Pancreas (tissue), 10 donors: ENCODE measurements around the gene ZNF620. TPM values are rescaled to one million over a fixed set of nuclear protein-coding genes. Genes with fewer than 3 reads are reported as not detected.
"Not testable (repeated sequence)": the region's sequence is repeated elsewhere in the genome, so short reads cannot be mapped to it uniquely, and the experiment has no call there.

Source experiments
- ATAC-seq, 4 donors: fragments of 200-7000 bp; cut with Tn5 transposase; one replicate each; pipeline versions ENCODE4 v1.8.0 to v1.9.1; 2020; ENCODE audit warnings: mild to moderate bottlenecking in 4 of 4, moderate library complexity in 4 of 4
- DNase-seq, 6 donors: peaks; one replicate each; pipeline ENCODE4 v3.0.0-alpha.2; 2020
- FAIRE-seq: peaks from 2 replicates; lab custom pipeline; 2012; peaks lifted over from hg19 to GRCh38; lab: Jason Lieb, UNC
- H3K27ac ChIP-seq, 4 donors: fragments of 200-600 bp; sonication (generic); 1 replicate in 3 of 4; 2 replicates in 1 of 4; pipeline versions ENCODE4 v1.5.0 to v1.8.0; 2020
- H3K27me3 ChIP-seq, 4 donors: fragments of 200-600 bp; one replicate each; pipeline ENCODE4 v1.8.0; 2021
- H3K36me3 ChIP-seq, 3 donors: fragments of 200-600 bp; sonication (generic) in 1 of 3; one replicate each; pipeline versions ENCODE4 v1.5.0 to v1.8.0; 2020 to 2021
- H3K4me1 ChIP-seq, 3 donors: fragments of 200-600 bp; one replicate each; pipeline ENCODE4 v1.8.0; 2021
- H3K4me3 ChIP-seq, 4 donors: fragments of 200-600 bp; sonication (generic) in 2 of 4; one replicate each; pipeline versions ENCODE4 v1.5.0 to v1.8.0; 2020 to 2021
- H3K9me3 ChIP-seq, 4 donors: fragments of 200-600 bp; one replicate each; pipeline ENCODE4 v1.8.0; 2021
- WGBS, 2 donors: extraction: QIAGEN DNeasy Blood & Tissue Kit; methylation state at CpG; one replicate each; pipeline ENCODE4 v1.1.7; 2013; 5-methylcytosine and 5-hydroxymethylcytosine counted together
- intact Hi-C, 3 donors: fragments of 100-400 bp; cut with DNase I; formaldehyde crosslinking; loops; one replicate each; pipeline versions ENCODE4 v1.11.1 to v1.14.2; 2022
- polyA plus RNA-seq, 2 donors: library from polyadenylated mRNA; stranded (reverse); fragments of 200-250 nt; gene quantifications; one replicate each; pipeline ENCODE4 v1.2.3, GENCODE V29; 2013
- total RNA-seq, 6 donors: library from RNA; stranded (reverse); fragmentation: NEBNext Ultra II Directional in 4 of 6; extraction: Animal tissue kit (Norgen Biotek cat#: 25700) in 4 of 6; gene quantifications; one replicate each; pipeline versions ENCODE4 v1.2.1 to v1.2.4, GENCODE V29; 2021 to 2023
- TF ChIP-seq, protein P1 (sequence below), 4 donors: fragments of 200-600 bp; sonication (generic) in 3 of 4; IDR thresholded peaks; one replicate each; pipeline versions ENCODE4 v1.5.0 to v1.8.0; 2021; ENCODE audit warnings: antibody characterized with exemption in 4 of 4
- donor health status: healthy with polysubstance abuse.
- donor health status: DM: no; HTN: no; CAD: no; lungs with moderate emphysema.
- donor health status: DM: no; HTN: no; CAD: no.
- donor health status: control.
- donor health status: control.
- donor health status: Bipolar disorder and iron deficiency.
- donor health status: DM: yes; HTN: yes; CAD: no.
- donor health status: DM: no; HTN: no; CAD: no.
- donor health status: DM: no; HTN: no; CAD: no.
- donor health status: DM: yes; HTN: yes; CAD: no.

The ZNF620 gene
- total RNA-seq (1 to 10 TPM; 1.9 to 5.0 (median 3.2) TPM), polyA plus RNA-seq (1 to 10 TPM; 2.5 to 3.1 TPM)

DNA sequence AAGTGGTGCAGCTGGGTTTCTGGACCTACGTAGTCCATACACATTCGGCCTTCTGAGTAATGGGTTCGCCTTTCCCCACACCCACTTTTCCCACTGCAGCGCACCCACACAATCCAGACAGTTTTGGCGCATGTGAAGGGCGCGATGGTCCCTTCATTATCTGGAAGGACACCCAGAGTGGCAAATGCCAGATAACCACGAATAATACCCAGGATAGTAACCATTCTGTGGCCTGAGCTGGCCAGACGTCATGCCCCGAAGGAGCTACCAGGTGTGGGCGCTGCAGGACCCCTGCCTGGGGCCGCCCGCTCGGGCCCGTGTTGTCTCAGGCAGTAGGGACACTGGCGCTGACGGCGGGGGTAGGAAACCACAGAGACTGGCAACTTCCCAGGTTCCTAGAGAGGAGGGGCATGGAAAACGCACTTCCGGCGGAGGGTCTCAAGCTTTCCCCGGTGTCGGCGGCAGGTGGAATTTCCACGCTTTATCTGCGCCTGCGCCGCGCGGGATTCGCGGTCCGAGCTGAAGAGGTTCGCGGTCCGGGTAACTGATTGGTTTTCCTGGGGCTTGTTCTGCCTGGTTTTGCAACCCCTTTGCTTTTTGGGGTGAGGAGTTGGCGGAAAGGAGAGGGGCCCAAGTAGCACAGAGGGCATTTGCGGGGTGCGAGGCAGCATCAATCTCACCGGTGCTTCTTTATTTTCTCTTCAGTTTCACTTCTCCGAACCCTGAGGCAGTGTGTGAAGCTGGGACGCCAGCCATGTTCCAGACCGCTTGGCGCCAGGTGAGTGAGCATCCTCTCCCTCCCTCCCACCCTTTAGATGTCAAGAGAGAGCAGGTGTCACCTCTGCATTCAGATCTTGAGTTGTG is at the start of gene ZNF620:
Gene ZNF620 (plus strand): TSS at position 441 of the 864 bp plus-strand sequence. CDS start 314 bp downstream, at position 755.
- Histone ChIP-seq H3K27me3 (no peaks in the 10 kb centered on the region), H3K36me3 (no peaks in the 10 kb centered on the region), H3K4me3 (peak within 1 kb of the TSS; percentile 20 to 64 (median 50)), H3K9me3 (no peaks in the 10 kb centered on the region), H3K27ac (peak within 1 kb of the TSS; percentile 68 to 91 (median 84)), H3K4me1 (peaks cover 4 to 13% (median 8%) of the 10 kb centered on the region in 3 donors)
- intact Hi-C loops, result no loop called here
- FAIRE-seq (no peak), DNase-seq (peak; percentile 85 to 94 (median 88)), ATAC-seq (peak; percentile 92 to 97 (median 95))
- TF ChIP-seq, protein P1, sequence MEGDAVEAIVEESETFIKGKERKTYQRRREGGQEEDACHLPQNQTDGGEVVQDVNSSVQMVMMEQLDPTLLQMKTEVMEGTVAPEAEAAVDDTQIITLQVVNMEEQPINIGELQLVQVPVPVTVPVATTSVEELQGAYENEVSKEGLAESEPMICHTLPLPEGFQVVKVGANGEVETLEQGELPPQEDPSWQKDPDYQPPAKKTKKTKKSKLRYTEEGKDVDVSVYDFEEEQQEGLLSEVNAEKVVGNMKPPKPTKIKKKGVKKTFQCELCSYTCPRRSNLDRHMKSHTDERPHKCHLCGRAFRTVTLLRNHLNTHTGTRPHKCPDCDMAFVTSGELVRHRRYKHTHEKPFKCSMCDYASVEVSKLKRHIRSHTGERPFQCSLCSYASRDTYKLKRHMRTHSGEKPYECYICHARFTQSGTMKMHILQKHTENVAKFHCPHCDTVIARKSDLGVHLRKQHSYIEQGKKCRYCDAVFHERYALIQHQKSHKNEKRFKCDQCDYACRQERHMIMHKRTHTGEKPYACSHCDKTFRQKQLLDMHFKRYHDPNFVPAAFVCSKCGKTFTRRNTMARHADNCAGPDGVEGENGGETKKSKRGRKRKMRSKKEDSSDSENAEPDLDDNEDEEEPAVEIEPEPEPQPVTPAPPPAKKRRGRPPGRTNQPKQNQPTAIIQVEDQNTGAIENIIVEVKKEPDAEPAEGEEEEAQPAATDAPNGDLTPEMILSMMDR (IDR thresholded peaks at IDR 0.05), result peak in 1 of 4 donors; percentile 7
- WGBS, 2 donors, result 1 to 2% methylated on average over 44 of the region's 44 CpGs

DNA sequence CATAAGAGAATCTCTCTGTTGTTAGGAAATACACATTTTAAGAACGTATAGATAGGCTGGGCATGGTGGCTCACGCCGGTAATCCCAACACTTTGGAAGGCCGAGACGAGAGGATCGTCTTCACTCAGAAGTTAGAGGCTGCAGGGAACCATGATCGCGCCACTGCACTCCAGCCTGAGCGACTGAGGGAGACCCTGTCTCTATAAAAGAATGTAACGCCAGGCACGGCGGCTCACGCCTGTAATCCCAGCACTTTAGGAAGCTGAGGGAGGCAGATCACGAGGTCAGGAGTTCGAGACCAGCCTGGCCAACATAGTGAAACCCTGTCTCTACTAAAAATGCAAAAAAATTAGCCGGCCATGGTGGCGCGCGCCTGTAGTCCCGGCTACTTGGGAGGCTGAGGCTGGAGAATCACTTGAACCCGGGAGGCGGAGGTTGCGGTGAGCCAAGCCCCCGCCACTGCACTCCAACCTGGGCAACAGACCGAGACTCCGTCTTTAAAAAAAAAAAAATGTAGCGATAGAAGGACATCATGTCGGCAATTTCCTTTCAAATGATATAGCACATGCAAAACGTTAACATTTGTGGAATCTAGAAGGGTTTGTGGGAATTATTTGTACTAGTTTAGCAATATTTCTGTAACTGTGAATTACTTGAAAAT is 49.4 kb upstream of the ZNF620 start:
- intact Hi-C loops, result no loop called here
- H3K36me3 ChIP-seq, result peaks cover 0 to 33% (median 17%) of the 10 kb centered on the region in 3 donors
- ATAC-seq, result no peak
- H3K9me3 ChIP-seq, result no peaks in the 10 kb centered on the region
- H3K27ac ChIP-seq, result peak overlapping the region; percentile 69 to 83 (median 75)
- no peak for FAIRE-seq
- DNase-seq, result peak in 1 of 6 donors; percentile 21
- H3K4me1 ChIP-seq, result peaks cover 10 to 24% (median 24%) of the 10 kb centered on the region in 3 donors
- WGBS, 2 donors, result 48 to 50% methylated on average over 29 of the region's 29 CpGs
- peak overlapping the region; percentile 66 to 96 (median 80) for H3K4me3 ChIP-seq
- TF ChIP-seq, protein P1 (IDR thresholded peaks at IDR 0.05), result no peak
- H3K27me3 ChIP-seq, result no peaks in the 10 kb centered on the region

DNA sequence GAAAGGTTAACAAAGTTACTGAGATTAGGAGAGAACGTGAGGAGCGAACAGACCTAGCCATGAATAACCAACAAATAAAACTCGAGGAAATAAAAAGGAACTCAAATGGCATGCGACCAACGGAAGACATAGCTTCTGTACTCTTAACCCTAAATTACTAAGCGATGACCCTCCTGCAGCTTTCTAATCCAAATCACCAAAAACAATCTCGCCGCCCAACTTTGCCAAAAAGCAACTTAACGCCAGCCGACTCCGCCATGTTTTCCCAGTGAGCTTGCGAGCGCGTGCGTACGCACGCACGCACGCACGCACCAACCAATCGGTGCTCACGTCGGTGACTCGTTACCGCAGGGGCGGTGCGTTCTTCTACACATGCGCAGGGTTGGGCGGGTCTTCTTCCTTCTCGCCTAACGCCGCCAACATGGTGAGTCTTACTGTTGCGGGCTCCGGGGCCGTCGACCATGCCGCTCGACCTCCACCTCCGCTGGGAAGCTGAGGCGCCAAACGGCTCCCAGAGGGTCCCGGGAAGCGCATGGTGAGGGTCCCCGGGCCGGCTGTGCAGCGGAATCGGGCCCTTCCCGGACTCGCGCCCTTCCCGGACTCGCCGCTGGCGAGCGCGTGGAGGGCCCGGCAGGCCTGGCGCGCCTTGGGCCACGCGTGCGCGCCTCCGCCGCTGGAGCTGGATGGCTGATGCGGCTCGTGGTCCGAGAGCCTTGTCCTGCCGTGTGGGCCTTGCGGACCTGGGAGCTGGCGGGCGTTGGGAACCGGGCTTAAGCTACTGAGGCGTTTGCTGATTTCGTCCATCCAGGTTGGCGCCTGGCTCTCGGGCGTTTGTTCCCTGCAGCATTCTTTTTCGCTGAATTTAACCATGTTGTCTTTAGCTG is 48.7 kb upstream of the ZNF620 start, which contains the start of gene RPL14:
Gene RPL14 (plus strand): TSS at position 400 of the 884 bp plus-strand sequence. CDS start 133 bp downstream, at position 533.
- intact Hi-C loops, result no loop called here
- WGBS, 2 donors, result 0% methylated on average over 75 to 79 of the region's 79 CpGs
- H3K4me1 ChIP-seq, result peaks cover 10 to 17% (median 16%) of the 10 kb centered on the region in 3 donors
- FAIRE-seq (no peak), DNase-seq (peak; percentile 94 to 98 (median 96)), ATAC-seq (peak; percentile 80 to 89 (median 84))
- H3K27me3 ChIP-seq, result no peaks in the 10 kb centered on the region
- H3K36me3 ChIP-seq, result peaks cover 0 to 41% (median 17%) of the 10 kb centered on the region in 3 donors
- H3K4me3 ChIP-seq, result peak within 1 kb of the TSS; percentile 66 to 96 (median 80)
- H3K9me3 ChIP-seq, result no peaks in the 10 kb centered on the region
- peak within 1 kb of the TSS; percentile 69 to 83 (median 75) for H3K27ac ChIP-seq
- TF ChIP-seq, protein P1 (IDR thresholded peaks at IDR 0.05), result no peak

DNA sequence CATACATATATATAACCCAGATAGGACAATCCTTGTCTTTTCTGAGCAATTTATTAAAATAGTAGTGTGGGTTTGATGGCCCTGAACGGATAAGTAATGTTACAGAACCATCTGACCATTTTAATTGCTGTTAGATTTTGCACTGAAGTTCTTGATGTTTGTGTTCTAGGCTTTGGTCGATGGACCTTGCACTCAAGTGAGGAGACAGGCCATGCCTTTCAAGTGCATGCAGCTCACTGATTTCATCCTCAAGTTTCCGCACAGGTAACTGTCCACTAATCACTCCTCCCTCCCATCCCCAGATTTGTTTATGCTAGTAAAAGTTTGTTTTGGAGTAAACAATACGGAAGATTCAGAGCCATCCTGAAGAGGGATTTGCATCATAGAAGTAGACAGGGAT is 47.4 kb upstream of the ZNF620 start:
- intact Hi-C loops, result no loop called here
- FAIRE-seq (no peak), DNase-seq (no peak), ATAC-seq (no peak)
- H3K27ac ChIP-seq, result no peak overlapping the region
- peaks cover 10 to 15% (median 13%) of the 10 kb centered on the region in 3 donors for H3K4me1 ChIP-seq
- TF ChIP-seq, protein P1 (IDR thresholded peaks at IDR 0.05), result no peak
- no peaks in the 10 kb centered on the region for H3K9me3 ChIP-seq
- H3K36me3 ChIP-seq, result peaks cover 3 to 54% (median 27%) of the 10 kb centered on the region in 3 donors
- peak overlapping the region in 3 of 4 donors; percentile 66 to 96 (median 66) for H3K4me3 ChIP-seq
- 84 to 88% methylated on average over 4 of the region's 4 CpGs for WGBS, 2 donors
- no peaks in the 10 kb centered on the region for H3K27me3 ChIP-seq

DNA sequence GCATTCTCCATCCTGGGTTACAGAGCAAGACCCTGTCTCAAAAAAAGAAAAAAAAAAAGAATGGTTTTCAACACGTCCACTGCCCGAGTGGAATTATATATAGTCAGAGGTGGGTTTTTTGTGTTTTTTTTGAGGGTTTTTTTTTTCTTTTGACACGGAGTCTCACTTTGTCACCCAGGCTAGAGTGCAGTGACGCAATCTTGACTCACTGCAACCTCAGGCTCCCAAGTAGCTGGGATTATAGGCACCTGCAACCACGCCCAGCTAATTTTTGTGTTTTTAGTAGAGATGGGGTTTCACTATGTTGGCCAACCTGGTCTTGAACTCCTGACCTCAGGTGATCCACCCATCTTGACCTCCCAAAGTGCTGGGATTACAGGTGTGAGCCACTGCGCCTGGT is 45.4 kb upstream of the ZNF620 start:
- H3K27ac ChIP-seq, intact Hi-C loops, ATAC-seq, H3K4me3 ChIP-seq, FAIRE-seq, DNase-seq, H3K9me3 ChIP-seq, H3K27me3 ChIP-seq: not testable (repeated sequence)
- 88 to 89% methylated on average over 5 to 6 of the region's 6 CpGs for WGBS, 2 donors
- Histone ChIP-seq H3K36me3 (peaks cover 3 to 62% (median 35%) of the 10 kb centered on the region in 3 donors), H3K4me1 (peaks cover 10 to 15% (median 13%) of the 10 kb centered on the region in 3 donors)
